Measurements from ENCODE around the gene LRBA.

The LRBA gene

GRCh38 chr4:150681063-150681462, 334.0 kb downstream of the LRBA start:
- H3K4me3 ChIP-seq (ENCODE audit: low read length) = no peak overlapping the region
- no peak for DNase-seq (ENCODE audit: low read depth)
- TF ChIP-seq, protein P1, sequence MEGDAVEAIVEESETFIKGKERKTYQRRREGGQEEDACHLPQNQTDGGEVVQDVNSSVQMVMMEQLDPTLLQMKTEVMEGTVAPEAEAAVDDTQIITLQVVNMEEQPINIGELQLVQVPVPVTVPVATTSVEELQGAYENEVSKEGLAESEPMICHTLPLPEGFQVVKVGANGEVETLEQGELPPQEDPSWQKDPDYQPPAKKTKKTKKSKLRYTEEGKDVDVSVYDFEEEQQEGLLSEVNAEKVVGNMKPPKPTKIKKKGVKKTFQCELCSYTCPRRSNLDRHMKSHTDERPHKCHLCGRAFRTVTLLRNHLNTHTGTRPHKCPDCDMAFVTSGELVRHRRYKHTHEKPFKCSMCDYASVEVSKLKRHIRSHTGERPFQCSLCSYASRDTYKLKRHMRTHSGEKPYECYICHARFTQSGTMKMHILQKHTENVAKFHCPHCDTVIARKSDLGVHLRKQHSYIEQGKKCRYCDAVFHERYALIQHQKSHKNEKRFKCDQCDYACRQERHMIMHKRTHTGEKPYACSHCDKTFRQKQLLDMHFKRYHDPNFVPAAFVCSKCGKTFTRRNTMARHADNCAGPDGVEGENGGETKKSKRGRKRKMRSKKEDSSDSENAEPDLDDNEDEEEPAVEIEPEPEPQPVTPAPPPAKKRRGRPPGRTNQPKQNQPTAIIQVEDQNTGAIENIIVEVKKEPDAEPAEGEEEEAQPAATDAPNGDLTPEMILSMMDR (conservative IDR thresholded peaks at IDR 0.05; ENCODE audit: low read length) = no peak

DNA sequence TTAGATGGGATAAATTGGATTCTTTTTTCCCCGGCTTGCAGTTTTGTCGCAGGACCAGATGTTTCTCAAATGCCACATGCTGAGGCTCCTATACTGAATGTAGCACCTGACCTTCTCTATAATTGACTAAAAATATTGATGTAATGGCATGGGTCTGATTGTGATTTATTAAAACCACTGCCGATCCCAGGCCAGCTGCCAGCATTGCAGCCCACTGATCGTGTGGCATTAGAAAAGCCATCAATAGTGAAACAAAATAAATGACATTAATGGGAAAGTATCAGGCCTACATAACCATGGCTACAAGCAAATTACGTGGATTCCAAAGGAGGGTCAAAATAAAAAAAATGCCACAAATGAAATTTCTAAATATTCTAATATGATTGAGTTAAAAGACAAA, 334.4 kb downstream of the LRBA start:
- TF ChIP-seq, protein P1 (conservative IDR thresholded peaks at IDR 0.05; ENCODE audit: low read length) = no peak
- H3K4me3 ChIP-seq (ENCODE audit: low read length) = no peak overlapping the region

GRCh38 chr4:150679765-150680343, 335.2 kb downstream of the LRBA start:
- H3K4me3 ChIP-seq (ENCODE audit: low read length) = no peak overlapping the region
- no peak for DNase-seq (ENCODE audit: low read depth)
- TF ChIP-seq, protein P1 (conservative IDR thresholded peaks at IDR 0.05; ENCODE audit: low read length) = no peak

More for the DNA sequence above, 334.4 kb downstream of the LRBA start:
- no peak for DNase-seq (ENCODE audit: low read depth)

GRCh38 chr4:150679018-150679764, 335.9 kb downstream of the LRBA start:
- H3K4me3 ChIP-seq (ENCODE audit: low read length) = peak overlapping the region; percentile 34
- DNase-seq (ENCODE audit: low read depth) = no peak
- TF ChIP-seq, protein P1 (conservative IDR thresholded peaks at IDR 0.05; ENCODE audit: low read length) = no peak

DNA sequence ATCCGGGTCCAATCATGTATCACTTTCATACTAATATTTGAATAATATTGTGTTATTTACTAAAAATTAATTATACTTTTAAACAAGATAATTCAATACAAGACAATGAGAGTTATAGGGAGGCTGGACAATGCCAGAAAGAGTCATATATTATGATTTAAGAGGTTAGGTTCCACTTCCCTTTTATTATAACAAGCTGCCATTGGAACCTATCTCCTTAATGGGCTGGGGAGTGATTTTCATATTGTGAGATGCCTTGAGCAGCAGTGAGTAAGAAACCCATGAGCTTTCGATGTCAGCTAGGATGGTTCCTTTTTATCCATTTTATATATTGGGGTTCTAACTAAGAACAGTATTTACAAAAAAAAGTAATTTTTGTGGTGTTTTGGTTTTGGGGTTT, 341.3 kb downstream of the LRBA start:
- no peak overlapping the region for H3K4me3 ChIP-seq (ENCODE audit: low read length)
- no peak for DNase-seq (ENCODE audit: low read depth)
- TF ChIP-seq, protein P1 (conservative IDR thresholded peaks at IDR 0.05; ENCODE audit: low read length) = no peak

DNA sequence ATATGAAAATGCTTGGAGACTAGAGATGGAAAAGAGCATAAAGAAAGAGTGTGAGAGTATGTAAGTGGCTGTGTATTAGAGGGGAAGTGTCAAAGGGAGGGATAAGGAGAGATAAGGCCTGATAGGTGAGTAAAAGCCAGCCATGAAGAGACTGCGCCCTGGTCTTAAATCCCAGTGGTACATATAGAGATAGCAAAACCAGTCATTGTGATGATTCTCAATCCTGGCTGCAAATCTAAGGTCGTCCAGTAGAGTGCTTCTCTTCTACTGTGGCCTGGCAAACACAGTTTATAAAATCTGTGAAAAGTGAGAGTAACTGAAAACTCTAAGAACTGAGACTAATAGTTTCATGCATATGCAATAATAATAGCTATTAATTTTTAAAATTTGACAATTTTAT, 346.3 kb downstream of the LRBA start:
- H3K4me3 ChIP-seq (ENCODE audit: low read length) = no peak overlapping the region
- TF ChIP-seq, protein P1 (conservative IDR thresholded peaks at IDR 0.05; ENCODE audit: low read length) = no peak
- DNase-seq (ENCODE audit: low read depth) = no peak

DNA sequence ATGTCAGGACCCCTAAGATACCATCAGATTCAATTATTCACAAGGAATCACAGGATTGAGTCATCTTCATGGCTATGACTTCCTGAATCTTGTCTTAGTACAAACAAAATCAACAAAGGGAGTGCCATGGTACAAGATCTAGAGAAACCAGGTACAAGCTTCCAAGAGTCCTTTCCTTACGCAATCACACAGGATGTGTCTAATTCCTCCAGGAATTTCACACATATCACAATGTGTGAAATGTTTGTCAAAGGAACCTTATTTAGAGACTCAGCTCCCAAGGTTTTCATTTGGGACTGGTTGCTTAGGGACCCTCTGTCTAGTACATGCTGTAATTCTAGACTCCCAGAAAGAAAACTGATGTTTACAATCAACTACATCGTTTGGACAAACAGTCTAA, 350.1 kb downstream of the LRBA start:
- TF ChIP-seq, protein P1 (conservative IDR thresholded peaks at IDR 0.05; ENCODE audit: low read length) = no peak
- no peak overlapping the region for H3K4me3 ChIP-seq (ENCODE audit: low read length)
- peak; percentile 36 for DNase-seq (ENCODE audit: low read depth)
